Measurements from ENCODE around the gene C19orf85. TPM values are rescaled to one million over a fixed set of nuclear protein-coding genes. Genes with fewer than 3 reads are reported as not detected.
"Not testable (repeated sequence)": the region's sequence is repeated elsewhere in the genome, so short reads cannot be mapped to it uniquely, and the experiment has no call there.

Gene C19orf85
- total RNA-seq, 1 experiment from 2014 or later, result not detected

DNA sequence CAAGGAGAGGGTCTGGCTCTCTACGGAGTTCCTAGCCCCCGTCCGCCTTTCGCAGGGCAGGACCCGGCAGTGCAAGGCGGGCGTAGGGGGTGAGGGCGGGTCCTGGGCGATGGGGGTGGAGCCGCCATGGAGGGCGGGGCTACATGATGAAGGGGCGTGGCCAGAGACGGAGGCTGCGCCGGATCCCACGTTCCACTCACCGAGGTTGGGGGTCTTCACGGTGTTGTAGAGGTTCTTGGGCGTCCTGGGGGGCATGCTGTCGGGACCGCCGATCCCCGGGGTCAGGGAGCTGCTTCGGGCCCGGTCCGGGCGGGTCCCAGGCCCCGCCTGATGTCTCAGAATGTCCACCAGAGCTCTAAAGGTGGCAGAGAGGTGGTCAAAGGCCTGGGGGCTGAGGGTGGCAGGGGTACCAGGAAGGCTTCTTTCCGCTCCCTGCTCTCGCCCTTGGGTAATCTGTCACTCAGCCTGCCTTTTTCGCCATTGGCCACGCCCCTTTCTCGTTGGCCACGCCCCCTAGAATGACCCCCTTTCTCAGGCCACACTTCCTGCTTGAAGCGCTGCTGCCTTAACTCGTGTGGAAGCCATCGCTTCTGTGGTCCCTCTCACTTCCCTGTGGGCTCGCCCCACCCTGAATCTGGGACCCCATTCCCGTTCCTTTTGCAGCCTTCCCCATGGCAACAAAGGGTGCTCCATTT, 24.0 kb downstream of the C19orf85 start:
- DNase-seq (ENCODE audit: low spot score), result no peak

DNA sequence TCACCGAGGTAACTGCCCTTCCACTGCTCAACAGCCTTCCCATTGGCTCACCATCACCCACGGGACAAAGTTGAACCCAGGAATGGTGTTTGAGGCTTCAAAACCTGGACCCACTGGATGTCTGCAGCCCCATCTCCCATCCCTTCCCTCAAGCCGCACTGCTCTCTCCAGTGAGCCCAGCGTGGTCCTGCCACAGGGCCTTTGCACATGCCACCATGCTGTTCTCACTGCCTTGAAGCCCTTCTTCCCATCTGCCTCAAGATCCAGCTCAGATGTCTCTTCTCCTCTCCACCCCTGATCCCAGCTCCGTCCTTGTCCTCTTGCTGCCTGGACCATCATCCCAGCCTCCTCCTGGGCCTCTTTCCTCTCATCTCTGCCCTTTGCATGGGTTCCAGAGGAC, 25.5 kb downstream of the C19orf85 start:
- DNase-seq (ENCODE audit: low spot score), result no peak

DNA sequence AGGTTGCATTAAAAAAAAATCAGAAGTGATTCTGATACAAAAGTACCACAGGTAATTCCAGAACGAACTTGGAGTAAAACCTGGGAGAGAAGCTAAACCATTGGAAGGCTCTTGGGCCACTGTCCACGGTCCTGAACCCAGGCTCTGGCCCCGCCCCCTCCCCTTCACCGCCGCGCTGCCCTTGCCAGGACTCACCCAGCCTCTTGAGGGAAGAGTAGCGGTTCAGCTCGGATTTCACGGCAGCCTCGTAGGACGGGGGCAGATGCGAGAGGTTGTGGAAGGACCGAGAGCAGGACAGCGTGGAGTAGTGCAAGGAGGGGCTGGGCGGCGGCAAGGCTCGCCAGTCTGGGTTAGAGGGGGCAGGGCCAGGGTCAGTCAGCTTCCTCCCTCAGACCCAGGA, 27.1 kb downstream of the C19orf85 start:
- peak; percentile 81 for DNase-seq (ENCODE audit: low spot score)

DNA sequence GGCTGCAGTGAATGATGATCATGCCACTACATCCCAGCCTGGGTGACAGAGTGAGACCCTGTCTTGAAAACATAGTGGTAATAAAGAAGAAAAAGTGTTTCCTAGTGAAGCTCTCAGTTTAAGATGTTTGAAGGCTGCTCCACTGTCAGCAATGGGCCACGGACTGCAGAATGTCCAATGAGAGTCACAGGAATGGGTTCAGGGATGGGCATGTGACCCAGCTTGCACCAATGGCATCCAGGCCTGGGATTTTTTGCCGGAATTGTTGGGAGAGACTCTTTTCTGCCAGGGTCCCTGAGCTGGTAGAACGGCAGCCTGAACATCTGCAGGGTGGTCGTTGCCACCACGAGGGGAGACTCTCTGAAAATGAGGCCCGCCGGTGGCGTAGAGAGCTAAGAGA, 27.7 kb downstream of the C19orf85 start:
- no peak for DNase-seq (ENCODE audit: low spot score)

DNA sequence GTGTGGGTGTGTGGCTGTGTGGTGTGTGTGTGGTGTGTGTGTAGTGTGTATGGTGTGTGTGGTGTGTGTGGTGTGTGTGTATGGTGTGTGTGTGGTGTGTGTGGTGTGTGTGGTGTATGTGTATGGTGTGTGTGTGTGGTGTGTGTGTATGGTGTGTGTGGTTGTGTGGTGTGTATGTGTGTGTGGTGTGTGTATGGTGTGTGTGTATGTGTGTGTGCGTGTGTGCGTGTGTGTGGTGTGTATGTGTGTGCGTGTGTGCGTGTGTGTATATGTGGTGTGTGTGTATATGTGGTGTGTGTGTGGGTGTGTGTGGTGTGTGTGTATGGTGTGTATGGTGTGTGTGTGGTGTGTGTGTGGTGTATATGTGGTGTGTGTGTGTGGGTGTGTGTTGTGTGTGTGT, 29.5 kb downstream of the C19orf85 start:
- no peak for DNase-seq (ENCODE audit: low spot score)

DNA sequence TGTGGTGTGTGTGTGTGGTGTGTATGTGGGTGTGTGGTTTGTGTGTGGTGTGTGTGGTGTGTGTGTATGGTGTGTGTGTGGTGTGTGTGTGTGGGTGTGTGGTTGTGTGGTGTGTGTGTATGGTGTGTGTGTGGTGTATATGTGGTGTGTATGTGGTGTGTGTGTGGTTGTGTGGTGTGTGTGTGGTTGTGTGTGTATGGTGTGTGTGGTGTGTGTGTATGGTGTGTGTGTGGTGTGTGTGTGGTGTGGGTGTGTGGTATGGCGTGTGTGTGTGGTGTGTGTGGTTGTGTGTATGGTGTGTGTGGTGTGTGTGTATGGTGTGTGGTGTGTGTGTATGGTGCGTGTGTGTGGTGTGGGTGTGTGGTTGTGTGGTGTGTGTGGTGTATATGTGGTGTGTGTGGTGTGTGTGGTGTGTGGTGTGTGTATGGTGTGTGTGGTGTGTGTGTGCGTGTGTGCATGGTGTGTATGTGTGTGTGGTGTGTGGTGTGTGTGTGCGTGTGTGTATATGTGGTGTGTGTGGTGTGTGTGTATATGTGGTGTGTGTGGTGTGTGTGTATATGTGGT, 30.1 kb downstream of the C19orf85 start:
- DNase-seq (ENCODE audit: low spot score), result no peak

DNA sequence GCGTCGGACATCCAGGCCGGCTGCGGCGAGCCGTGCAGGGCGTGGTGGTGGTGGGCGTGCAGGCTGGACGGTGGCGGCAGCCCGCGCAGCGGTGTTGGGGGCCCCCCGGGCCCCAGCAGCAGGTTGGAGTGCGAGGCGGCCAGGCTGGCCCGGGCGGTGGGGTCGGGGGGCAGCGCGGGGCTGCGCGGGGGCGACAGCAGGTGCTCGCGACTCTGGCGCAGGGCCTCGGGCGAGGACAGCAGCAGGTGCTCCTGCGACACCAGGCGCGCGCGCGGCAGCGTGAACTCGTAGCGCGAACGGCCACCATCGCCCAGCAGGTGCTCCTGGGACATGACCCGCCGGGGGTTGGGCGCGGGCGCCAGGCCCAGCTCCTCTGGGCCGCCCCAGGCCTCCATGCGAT, 31.3 kb downstream of the C19orf85 start:
- DNase-seq (ENCODE audit: low spot score), result no peak

DNA sequence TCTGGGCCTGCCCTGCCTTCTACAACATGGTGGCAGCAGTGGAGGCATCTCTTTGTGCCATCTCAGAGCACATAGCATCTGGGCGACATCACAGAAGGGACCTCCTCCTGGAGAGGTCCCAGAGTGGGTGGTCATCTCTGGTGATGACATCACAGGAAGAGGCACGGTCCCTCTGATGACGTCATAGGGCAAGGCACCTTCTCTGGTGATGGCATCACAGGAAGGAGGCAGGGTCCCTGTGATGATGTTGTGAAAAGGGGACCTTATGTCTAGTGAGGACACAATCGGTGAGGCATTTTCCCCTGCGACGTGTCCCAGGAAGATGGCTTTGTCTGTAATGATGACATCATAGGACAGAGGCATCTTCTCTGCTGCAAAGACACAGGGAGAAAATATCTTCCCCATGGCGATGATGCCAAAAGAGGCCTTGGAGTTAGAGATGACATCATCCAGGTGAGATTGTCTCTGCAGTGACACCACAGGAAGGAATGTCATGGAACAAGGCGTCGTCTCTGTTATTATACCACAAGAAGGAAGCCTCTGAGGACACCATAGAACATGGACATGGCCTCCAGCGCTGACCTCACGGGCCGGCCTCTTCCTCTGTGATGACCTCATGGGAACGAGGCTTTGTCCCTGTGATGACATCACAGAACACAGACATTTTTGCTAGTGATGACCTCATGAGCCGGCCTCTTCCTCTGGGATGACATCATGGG, 32.2 kb downstream of the C19orf85 start:
- no peak for DNase-seq (ENCODE audit: low spot score)

DNA sequence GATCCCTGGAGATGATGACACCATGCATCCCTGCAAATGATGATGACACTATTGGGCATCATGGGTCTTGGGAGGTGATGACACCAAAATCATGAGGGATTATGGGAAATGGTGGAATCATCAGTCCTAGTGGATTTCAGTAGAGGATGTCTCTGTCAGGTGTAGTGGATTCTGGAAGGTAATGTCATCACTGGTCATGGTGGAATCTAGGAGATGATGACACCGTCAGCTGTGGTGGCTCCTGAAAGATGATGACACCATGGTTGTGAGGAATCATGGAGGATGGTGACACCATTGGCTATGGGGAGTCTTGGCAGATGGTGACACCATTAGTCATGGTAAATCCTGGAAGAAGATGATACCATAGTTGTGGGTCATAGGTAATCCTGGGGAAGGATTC, 33.4 kb downstream of the C19orf85 start:
- no peak for DNase-seq (ENCODE audit: low spot score)

DNA sequence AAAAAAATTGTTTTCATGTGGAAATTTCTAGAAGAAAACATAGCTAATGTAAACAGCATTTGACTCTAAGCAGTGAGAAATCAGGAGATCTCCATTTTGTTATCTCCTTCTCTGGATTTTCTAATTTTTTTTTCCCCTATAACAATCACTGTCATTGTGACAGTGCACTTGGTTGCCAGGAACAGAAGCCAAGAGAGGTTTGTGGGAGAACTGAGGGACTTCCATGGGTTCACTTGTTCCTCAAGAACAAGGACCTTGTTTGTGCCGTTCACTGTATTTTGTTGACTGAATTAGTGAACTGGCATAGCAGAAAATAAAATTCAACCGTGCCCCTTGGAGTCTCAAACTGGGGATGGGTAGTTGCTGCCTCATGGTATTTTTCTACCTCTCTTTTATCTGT, 38.5 kb downstream of the C19orf85 start:
- no peak for DNase-seq (ENCODE audit: low spot score)

DNA sequence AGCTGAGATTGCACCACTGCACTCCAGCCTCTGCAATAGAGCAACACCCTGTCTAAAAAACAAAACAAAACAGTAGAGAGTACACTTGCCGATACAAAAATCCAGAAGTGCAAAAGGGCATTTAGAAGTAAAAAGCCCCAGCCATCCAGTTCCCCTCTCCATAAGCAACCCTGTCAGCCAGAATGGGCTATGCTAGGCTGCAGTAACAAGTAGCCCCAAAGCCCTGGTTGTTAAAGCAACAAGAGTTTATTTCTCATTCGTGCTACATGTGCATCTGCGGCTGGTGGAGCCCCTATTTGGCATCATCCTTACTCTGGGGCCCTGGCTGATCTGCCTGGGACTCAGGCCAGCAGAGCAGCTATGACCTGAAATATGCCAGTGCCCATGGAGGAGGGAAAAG, 40.0 kb downstream of the C19orf85 start:
- no peak for DNase-seq (ENCODE audit: low spot score)

DNA sequence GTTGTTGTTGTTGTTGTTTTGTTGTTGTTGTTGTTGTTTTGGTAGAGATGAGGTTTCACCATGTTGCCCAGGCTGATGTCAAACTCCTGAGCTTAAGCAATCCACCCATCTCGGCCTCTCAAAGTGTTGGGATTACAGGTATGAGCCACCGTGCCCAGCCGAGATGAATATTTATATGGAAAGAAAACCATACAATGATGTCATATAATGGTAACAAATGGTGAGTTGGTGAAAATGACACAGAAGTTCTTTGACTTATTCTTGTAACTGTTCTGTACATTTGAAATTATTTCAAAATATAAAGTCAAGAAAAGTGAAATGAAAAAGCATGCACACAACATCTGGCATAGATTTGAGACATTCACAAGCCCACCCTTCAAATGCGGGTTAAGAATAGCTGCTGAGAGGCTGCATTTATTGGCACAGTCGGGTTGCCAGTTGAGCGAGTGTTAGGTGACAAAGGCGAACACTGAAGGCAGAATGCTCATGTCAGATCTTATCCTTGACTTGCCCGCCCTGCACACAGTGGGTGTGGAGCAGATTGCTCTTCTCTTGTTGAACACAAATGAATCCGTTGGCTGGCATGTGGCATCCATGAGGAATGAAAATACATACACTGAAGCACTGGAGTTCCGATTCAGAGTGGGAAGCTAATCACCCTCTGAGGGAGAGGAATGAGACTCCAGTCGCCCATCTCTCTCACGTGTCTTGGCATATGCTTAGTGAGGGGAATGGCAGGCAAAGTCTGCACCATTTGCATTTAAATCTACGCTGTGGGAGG, 41.1 kb downstream of the C19orf85 start:
- DNase-seq (ENCODE audit: low spot score), result no peak

DNA sequence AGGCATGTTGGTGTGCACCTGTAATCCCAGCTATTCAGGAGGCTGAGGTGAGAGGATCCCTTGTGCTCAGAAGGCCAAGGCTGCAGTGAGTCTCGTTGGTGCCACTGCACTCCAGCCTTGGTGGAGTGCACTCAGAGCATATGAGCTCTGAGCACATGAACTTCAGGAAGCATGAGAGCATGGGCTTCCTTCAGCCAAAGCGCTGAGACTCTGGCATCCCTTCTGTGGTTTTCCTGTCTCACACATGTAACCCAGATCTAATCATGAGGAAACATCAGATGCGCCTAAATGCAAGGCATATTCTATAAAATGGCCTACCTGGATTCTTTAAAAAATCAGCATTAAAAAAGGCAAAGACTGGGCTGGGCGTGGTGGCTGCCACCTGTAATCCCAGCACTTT, 43.3 kb downstream of the C19orf85 start:
- not testable (repeated sequence) for DNase-seq (ENCODE audit: low spot score)

DNA sequence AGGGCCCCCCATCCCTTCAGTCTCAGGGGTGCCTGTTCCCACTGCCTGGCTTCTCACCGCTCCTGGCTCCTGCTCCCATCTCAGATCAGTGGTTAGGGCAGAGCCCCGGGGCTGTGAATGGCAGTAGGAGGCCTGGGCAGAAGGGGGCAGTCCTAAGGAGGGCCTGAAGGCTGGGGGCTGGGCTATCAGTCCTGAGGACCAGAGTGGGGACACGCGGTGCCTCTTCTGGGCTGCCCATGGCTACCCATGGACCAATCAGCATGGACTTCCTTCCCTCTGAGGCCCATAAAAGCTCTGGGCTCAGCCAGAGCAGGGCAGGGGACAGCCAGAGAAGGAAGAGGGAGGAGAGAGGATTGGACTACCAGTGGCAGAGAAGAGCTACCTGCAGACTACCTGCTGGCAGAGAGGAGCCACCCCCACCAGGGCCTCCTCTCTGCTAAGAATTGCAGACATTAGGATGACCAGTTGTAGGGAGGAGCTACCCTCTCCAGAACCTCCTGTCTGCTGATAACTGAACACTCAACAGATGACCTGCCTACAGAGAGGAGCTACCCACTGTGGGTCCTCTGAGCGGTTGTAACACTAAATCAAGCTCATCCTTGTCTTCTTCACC, 44.8 kb downstream of the C19orf85 start:
- DNase-seq (ENCODE audit: low spot score), result no peak

DNA sequence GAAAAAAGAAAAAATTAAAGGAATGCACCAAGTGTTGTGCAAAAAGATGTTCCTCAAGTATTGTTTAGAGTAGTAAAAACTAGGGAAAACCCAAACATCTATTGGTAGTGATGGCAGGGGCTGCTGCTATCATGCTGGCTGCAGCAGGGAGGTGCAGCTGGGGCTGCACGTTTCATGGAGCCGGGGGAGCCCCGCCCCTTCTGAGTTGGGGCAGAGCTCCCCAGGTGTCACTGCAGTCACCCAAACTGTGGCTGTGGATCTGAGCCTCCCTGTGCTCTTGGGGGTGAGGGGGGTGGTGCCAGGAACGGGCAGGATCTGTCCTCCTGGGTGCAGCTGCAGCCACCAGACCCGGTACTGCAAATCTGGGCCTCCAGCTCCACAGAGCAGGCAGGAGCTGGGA, 45.4 kb downstream of the C19orf85 start:
- no peak for DNase-seq (ENCODE audit: low spot score)

DNA sequence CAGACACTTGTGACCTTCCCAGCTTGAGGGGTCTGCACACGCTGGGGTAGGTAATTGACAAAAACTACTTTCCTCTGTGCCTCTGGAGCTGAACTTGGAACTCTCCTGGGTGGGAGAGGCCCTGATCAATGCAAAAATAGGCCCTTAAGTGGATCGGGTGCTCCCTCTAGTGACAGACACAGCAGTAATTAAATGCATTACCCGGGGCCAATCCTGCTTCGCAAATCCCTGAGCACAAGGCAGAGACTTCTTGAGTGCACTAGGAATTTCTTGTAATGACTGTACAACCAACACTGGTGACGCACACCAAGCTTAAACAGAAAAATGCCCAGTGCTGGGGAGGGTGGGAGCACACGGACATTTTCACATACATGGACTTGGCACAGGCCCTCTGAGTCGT, 46.4 kb downstream of the C19orf85 start:
- peak; percentile 90 for DNase-seq (ENCODE audit: low spot score)

Other genes with a start within 250 kb of the C19orf85 start
- 1.6 and 3.4 TPM in 2 replicates for gene TMEM86B, start 236.0 kb downstream of the C19orf85 start, total RNA-seq (2014; rRNA removed; shearing (Covaris generic))
- gene PPP6R1, start 205.7 kb downstream of the C19orf85 start, total RNA-seq (2014; rRNA removed; shearing (Covaris generic)), result 73.6 and 80.1 TPM in 2 replicates
- gene HSPBP1, start 184.6 kb downstream of the C19orf85 start, total RNA-seq (2014; rRNA removed; shearing (Covaris generic)), result 88.0 and 108 TPM in 2 replicates
- 11.6 and 12.8 TPM in 2 replicates for gene BRSK1, start 180.8 kb downstream of the C19orf85 start, total RNA-seq (2014; rRNA removed; shearing (Covaris generic))
- not detected in 2 replicates for gene TMEM150B, start 139.4 kb downstream of the C19orf85 start, total RNA-seq (2014; rRNA removed; shearing (Covaris generic))
- gene KMT5C, start 124.9 kb downstream of the C19orf85 start, total RNA-seq (2014; rRNA removed; shearing (Covaris generic)), result 19.1 and 19.8 TPM in 2 replicates
- gene COX6B2, start 110.0 kb downstream of the C19orf85 start, total RNA-seq (2014; rRNA removed; shearing (Covaris generic)), result 0.28 TPM in 1 of 2 replicates, not detected in the other
- gene GARIN5B, start 101.5 kb downstream of the C19orf85 start, total RNA-seq (2014; rRNA removed; shearing (Covaris generic)), result not detected in 2 replicates
- gene IL11, start 94.3 kb downstream of the C19orf85 start, total RNA-seq (2014; rRNA removed; shearing (Covaris generic)), result 8.4 and 9.4 TPM in 2 replicates
- not detected in 2 replicates for gene TMEM190, start 87.9 kb downstream of the C19orf85 start, total RNA-seq (2014; rRNA removed; shearing (Covaris generic))
- gene TMEM238, start 80.5 kb downstream of the C19orf85 start, total RNA-seq (2014; rRNA removed; shearing (Covaris generic)), result 1.2 TPM in 1 of 2 replicates, not detected in the other
- 453 and 647 TPM in 2 replicates for gene RPL28, start 78.8 kb downstream of the C19orf85 start, total RNA-seq (2014; rRNA removed; shearing (Covaris generic))
- gene UBE2S, start 57.0 kb downstream of the C19orf85 start, total RNA-seq (2014; rRNA removed; shearing (Covaris generic)), result 272 and 464 TPM in 2 replicates
- not detected in 2 replicates for gene SHISA7, start 21.5 kb downstream of the C19orf85 start, total RNA-seq (2014; rRNA removed; shearing (Covaris generic))
- 114 and 139 TPM in 2 replicates for gene ISOC2, start 3.1 kb downstream of the C19orf85 start, total RNA-seq (2014; rRNA removed; shearing (Covaris generic))
- gene ZNF628, start 11.9 kb upstream of the C19orf85 start, total RNA-seq (2014; rRNA removed; shearing (Covaris generic)), result 4.1 and 4.8 TPM in 2 replicates
- gene NAT14, start 20.4 kb upstream of the C19orf85 start, total RNA-seq (2014; rRNA removed; shearing (Covaris generic)), result 56.2 and 65.7 TPM in 2 replicates
- gene SSC5D, start 23.7 kb upstream of the C19orf85 start, total RNA-seq (2014; rRNA removed; shearing (Covaris generic)), result 1.1 and 1.2 TPM in 2 replicates
- 0.38 TPM in 1 of 2 replicates, not detected in the other for gene SBK2, start 72.4 kb upstream of the C19orf85 start, total RNA-seq (2014; rRNA removed; shearing (Covaris generic))
- gene SBK3, start 80.8 kb upstream of the C19orf85 start, total RNA-seq (2014; rRNA removed; shearing (Covaris generic)), result 0.19 and 0.81 TPM in 2 replicates
- 7.9 and 16.6 TPM in 2 replicates for gene ZNF579, start 116.1 kb upstream of the C19orf85 start, total RNA-seq (2014; rRNA removed; shearing (Covaris generic))
- gene FIZ1, start 134.8 kb upstream of the C19orf85 start, total RNA-seq (2014; rRNA removed; shearing (Covaris generic)), result 11.5 and 11.7 TPM in 2 replicates
- gene ZNF524, start 135.5 kb upstream of the C19orf85 start, total RNA-seq (2014; rRNA removed; shearing (Covaris generic)), result 20.0 and 23.7 TPM in 2 replicates
- gene ZNF865, start 140.9 kb upstream of the C19orf85 start, total RNA-seq (2014; rRNA removed; shearing (Covaris generic)), result 0.81 and 1.4 TPM in 2 replicates
- gene ZNF784, start 159.8 kb upstream of the C19orf85 start, total RNA-seq (2014; rRNA removed; shearing (Covaris generic)), result 0.62 and 6.5 TPM in 2 replicates
- 13.0 and 21.6 TPM in 2 replicates for gene ZNF580, start 176.3 kb upstream of the C19orf85 start, total RNA-seq (2014; rRNA removed; shearing (Covaris generic))
- 7.3 and 20.2 TPM in 2 replicates for gene ZNF581, start 178.9 kb upstream of the C19orf85 start, total RNA-seq (2014; rRNA removed; shearing (Covaris generic))
- gene CCDC106, start 183.5 kb upstream of the C19orf85 start, total RNA-seq (2014; rRNA removed; shearing (Covaris generic)), result 2.6 and 6.0 TPM in 2 replicates
- gene U2AF2, start 190.3 kb upstream of the C19orf85 start, total RNA-seq (2014; rRNA removed; shearing (Covaris generic)), result 143 and 169 TPM in 2 replicates
- gene EPN1, start 210.5 kb upstream of the C19orf85 start, total RNA-seq (2014; rRNA removed; shearing (Covaris generic)), result 135 and 138 TPM in 2 replicates